Gastrocnemius medialis (tissue), 4 donors: Measurements from ENCODE around the gene TFCP2. TPM values are rescaled to one million over a fixed set of nuclear protein-coding genes. Genes with fewer than 3 reads are reported as not detected.
"Not testable (repeated sequence)": the region's sequence is repeated elsewhere in the genome, so short reads cannot be mapped to it uniquely, and the experiment has no call there.

Experiments
- ATAC-seq, 2 donors: fragments of 150-250 bp; one replicate each; pipeline ENCODE4 v1.9.1; 2016
- DNase-seq, 2 donors: peaks; one replicate each; pipeline ENCODE4 v3.0.0-alpha.2; 2019
- H3K27ac ChIP-seq, 4 donors: fragments of 200-600 bp; sonication (generic); 1 replicate in 1 of 4; 2 replicates in 3 of 4; pipeline ENCODE4 v1.5.1; 2016 to 2018; ENCODE audit warnings: mild to moderate bottlenecking in 2 of 4, moderate library complexity in 1 of 4
- H3K27me3 ChIP-seq, 3 donors: fragments of 200-600 bp; sonication (generic) in 2 of 3; 1 replicate in 1 of 3; 2 replicates in 2 of 3; pipeline versions ENCODE4 v1.5.1 to v1.6.0; 2016 to 2019; ENCODE audit warnings: mild to moderate bottlenecking in 1 of 3, moderate library complexity in 1 of 3
- H3K36me3 ChIP-seq, 2 donors: fragments of 200-600 bp; sonication (generic) in 1 of 2; one replicate each; pipeline ENCODE4 v1.5.1; 2017 to 2018
- H3K4me1 ChIP-seq, 2 donors: fragments of 200-600 bp; sonication (generic) in 1 of 2; one replicate each; pipeline ENCODE4 v1.5.1; 2016 to 2017; ENCODE audit warnings: mild to moderate bottlenecking in 2 of 2
- H3K4me3 ChIP-seq, 4 donors: fragments of 200-600 bp; sonication (generic) in 3 of 4; 1 replicate in 1 of 4; 2 replicates in 3 of 4; pipeline ENCODE4 v1.5.1; 2016 to 2019; ENCODE audit warnings: mild to moderate bottlenecking in 2 of 4
- H3K9me3 ChIP-seq, 3 donors: fragments of 200-600 bp; sonication (generic) in 2 of 3; 1 replicate in 1 of 3; 2 replicates in 2 of 3; pipeline ENCODE4 v1.5.1; 2016 to 2019
- POLR2A ChIP-seq, 2 donors: fragments of 450-650 bp; IDR thresholded peaks; one replicate each; pipeline ENCODE4 v1.6.1; 2017; ENCODE audit warnings: antibody characterized with exemption in 2 of 2, mild to moderate bottlenecking in 2 of 2, moderate library complexity in 2 of 2
- in situ Hi-C, 4 donors: fragments of 200-750 bp; cut with MboI; loops; one replicate each; pipeline versions ENCODE4 v1.15.0 to v1.8.0; 2017; ENCODE audit warnings: low sequenced_read_pairs in 4 of 4
- intact Hi-C: fragments of 100-400 bp; cut with DNase I; formaldehyde crosslinking; loops from one replicate; pipeline ENCODE4 v1.15.1; 2023; ENCODE audit warnings: low total_unique reads
- total RNA-seq, 4 donors: library from RNA; depleted of rRNA; stranded (reverse); fragments of >200 nt; gene quantifications; one replicate each; pipeline versions ENCODE4 v1.1.0 to v1.2.3, GENCODE V29; 2016
- TF ChIP-seq, protein P1 (sequence below), 5 experiments: fragments of 450-650 bp in 3 of 5; fragments of 200-600 bp in 2 of 5; sonication (generic) in 2 of 5; IDR thresholded peaks in 4 of 5; conservative IDR thresholded peaks in 1 of 5; 1 replicate in 4 of 5; 2 replicates in 1 of 5; pipeline ENCODE4 v1.5.1; 2016 to 2019; ENCODE audit warnings: antibody characterized with exemption in 5 of 5, mild to moderate bottlenecking in 3 of 5, moderate library complexity in 3 of 5

TFCP2 gene, protein sequence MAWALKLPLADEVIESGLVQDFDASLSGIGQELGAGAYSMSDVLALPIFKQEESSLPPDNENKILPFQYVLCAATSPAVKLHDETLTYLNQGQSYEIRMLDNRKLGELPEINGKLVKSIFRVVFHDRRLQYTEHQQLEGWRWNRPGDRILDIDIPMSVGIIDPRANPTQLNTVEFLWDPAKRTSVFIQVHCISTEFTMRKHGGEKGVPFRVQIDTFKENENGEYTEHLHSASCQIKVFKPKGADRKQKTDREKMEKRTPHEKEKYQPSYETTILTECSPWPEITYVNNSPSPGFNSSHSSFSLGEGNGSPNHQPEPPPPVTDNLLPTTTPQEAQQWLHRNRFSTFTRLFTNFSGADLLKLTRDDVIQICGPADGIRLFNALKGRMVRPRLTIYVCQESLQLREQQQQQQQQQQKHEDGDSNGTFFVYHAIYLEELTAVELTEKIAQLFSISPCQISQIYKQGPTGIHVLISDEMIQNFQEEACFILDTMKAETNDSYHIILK
- total RNA-seq = 10 to 100 TPM in 2 of 4 donors, 1 to 10 TPM in 2; 8.9 to 14.2 (median 10.8) TPM

DNA sequence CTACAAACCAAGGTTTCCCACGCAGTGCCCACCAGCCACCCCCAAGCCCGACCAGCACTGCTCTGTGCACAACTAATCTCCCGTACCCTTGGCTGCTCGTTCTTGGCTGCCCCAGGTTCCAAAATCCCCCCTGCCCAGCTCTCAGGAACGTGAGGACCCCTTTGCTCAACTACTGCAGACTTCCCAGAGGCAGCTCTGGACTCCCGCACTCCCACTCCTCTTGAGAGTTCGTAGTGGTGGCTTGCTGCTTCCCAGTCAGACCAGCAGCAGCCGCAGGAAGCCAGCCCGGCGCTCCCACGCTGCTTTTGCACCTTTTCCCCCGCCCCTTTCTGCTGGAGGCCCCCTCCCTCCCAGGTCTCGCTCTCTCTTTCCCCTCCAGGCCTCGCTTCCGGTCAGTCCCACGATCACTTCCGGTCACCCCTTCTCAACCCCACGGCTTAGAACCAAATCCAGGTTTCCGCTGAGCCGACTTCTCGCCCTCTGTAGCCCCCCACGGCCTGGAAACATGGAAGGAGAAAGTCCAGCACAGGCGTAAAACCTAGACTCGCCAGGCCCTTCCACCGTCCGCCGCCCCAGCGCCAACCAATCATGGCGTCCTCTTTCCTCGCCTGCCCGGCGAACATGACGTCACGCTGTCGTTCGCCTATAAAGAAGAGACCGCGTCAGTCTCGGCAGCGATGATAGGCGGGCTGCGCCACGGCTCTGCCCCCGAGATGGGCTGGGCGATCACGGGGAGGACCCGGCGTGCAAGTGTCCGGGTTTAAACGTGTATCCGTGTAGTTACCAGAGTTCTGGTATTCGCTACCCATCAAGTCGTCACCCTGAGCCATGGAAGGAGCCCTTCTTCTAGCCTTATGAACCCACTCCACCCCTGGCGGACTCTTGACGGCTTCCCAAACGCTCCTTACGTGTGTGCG lies at the start of gene TFCP2:
Gene TFCP2 (minus strand): TSS at position 621 of the 917 bp plus-strand sequence. CDS start 713 bp downstream, outside the sequence.
- DNase-seq = peak; percentile 96 to 97

GRCh38 chr12:51222461-51222860 lies 49.5 kb upstream of the TFCP2 start:
- H3K27ac ChIP-seq = no peak overlapping the region
- intact Hi-C loops = no loop called here
- no peaks in the 10 kb centered on the region for H3K27me3 ChIP-seq
- H3K9me3 ChIP-seq = no peaks in the 10 kb centered on the region
- H3K4me1 ChIP-seq = peaks cover 11 to 13% of the 10 kb centered on the region in 2 donors
- peaks cover 0 to 13% of the 10 kb centered on the region in 2 donors for H3K36me3 ChIP-seq
- TF ChIP-seq POLR2A (IDR thresholded peaks at IDR 0.05) = no peak
- TF ChIP-seq, protein P1, sequence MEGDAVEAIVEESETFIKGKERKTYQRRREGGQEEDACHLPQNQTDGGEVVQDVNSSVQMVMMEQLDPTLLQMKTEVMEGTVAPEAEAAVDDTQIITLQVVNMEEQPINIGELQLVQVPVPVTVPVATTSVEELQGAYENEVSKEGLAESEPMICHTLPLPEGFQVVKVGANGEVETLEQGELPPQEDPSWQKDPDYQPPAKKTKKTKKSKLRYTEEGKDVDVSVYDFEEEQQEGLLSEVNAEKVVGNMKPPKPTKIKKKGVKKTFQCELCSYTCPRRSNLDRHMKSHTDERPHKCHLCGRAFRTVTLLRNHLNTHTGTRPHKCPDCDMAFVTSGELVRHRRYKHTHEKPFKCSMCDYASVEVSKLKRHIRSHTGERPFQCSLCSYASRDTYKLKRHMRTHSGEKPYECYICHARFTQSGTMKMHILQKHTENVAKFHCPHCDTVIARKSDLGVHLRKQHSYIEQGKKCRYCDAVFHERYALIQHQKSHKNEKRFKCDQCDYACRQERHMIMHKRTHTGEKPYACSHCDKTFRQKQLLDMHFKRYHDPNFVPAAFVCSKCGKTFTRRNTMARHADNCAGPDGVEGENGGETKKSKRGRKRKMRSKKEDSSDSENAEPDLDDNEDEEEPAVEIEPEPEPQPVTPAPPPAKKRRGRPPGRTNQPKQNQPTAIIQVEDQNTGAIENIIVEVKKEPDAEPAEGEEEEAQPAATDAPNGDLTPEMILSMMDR (IDR thresholded peaks at IDR 0.05 in 4 of 5, conservative IDR thresholded peaks at IDR 0.05 in 1 of 5) = no peak
- in situ Hi-C loops = no loop called here
- no peak for ATAC-seq
- H3K4me3 ChIP-seq = no peak overlapping the region
- no peak for DNase-seq

More for the DNA sequence above, at the start of gene TFCP2:
- H3K4me1 ChIP-seq = peaks cover 28 to 30% of the 10 kb centered on the region in 2 donors
- H3K27ac ChIP-seq = peak within 1 kb of the TSS; percentile 93 to 99 (median 96)
- H3K9me3 ChIP-seq = no peaks in the 10 kb centered on the region
- in situ Hi-C loops (loop anchor here in 1 of 4 donors (10.0 kb wide), 1 partner anchor 62 kb away; the partner anchor contains the start of gene DAZAP2), intact Hi-C loops (loop anchor here (1.0 to 10.0 kb wide), 5 partner anchors 46 to 125 kb away; partner anchors contain the start of genes CSRNP2, DAZAP2 and POU6F1)
- no peaks in the 10 kb centered on the region for H3K36me3 ChIP-seq
- H3K27me3 ChIP-seq = no peaks in the 10 kb centered on the region
- peak; percentile 98 for ATAC-seq
- TF ChIP-seq, protein P1 (IDR thresholded peaks at IDR 0.05 in 4 of 5, conservative IDR thresholded peaks at IDR 0.05 in 1 of 5) = no peak
- TF ChIP-seq POLR2A (IDR thresholded peaks at IDR 0.05) = peak; percentile 61 to 82
- peak within 1 kb of the TSS; percentile 79 to 92 (median 88) for H3K4me3 ChIP-seq

- ATAC-seq, DNase-seq, H3K9me3 ChIP-seq, H3K27me3 ChIP-seq, H3K4me3 ChIP-seq, in situ Hi-C loops, H3K36me3 ChIP-seq: not testable (repeated sequence)
- intact Hi-C loops = loop anchor here (5.0 kb wide), 2 partner anchors 138 to 293 kb away; partner anchors contain the start of gene CSRNP2
- peaks cover 17 to 19% of the 10 kb centered on the region in 2 donors for H3K4me1 ChIP-seq
- peak overlapping the region in 1 of 4 donors; percentile 98 for H3K27ac ChIP-seq
Measured at GRCh38 chr12:51219857-51220256, 46.9 kb upstream of the TFCP2 start.

GRCh38 chr12:51219322-51219721 lies 46.4 kb upstream of the TFCP2 start:
- no peaks in the 10 kb centered on the region for H3K9me3 ChIP-seq
- in situ Hi-C loops = no loop called here
- intact Hi-C loops = loop anchor here (5.0 kb wide), 2 partner anchors 137 to 292 kb away; partner anchors contain the start of gene CSRNP2
- ATAC-seq (no peak), DNase-seq (no peak)
- H3K27me3 ChIP-seq = no peaks in the 10 kb centered on the region
- peak overlapping the region; percentile 98 to 100 (median 99) for H3K27ac ChIP-seq
- TF ChIP-seq POLR2A (IDR thresholded peaks at IDR 0.05) = no peak
- TF ChIP-seq, protein P1 (IDR thresholded peaks at IDR 0.05 in 4 of 5, conservative IDR thresholded peaks at IDR 0.05 in 1 of 5) = no peak
- H3K4me3 ChIP-seq = peak overlapping the region in 2 of 4 donors; percentile 88 to 90
- peaks cover 17 to 19% of the 10 kb centered on the region in 2 donors for H3K4me1 ChIP-seq
- H3K36me3 ChIP-seq = peaks cover 0 to 4% of the 10 kb centered on the region in 2 donors
